IPS DF 6.9 (cell line): Measurements from ENCODE around the gene PPA2.

ENCODE experiments used
- DNase-seq: peaks from one replicate; pipeline ENCODE4 v3.0.0-alpha.2; 2013; ENCODE audit warnings: low read depth, low spot score
- H3K27ac ChIP-seq: one replicate; pipeline ENCODE4 v1.5.1; 2013; ENCODE audit warnings: low read length, control low read depth
- H3K27me3 ChIP-seq: 2 replicates; pipeline ENCODE4 v1.6.1; 2013; ENCODE audit warnings: mild to moderate bottlenecking, low read length; ENCODE audit not compliant: control insufficient read depth, insufficient read depth
- H3K36me3 ChIP-seq: 2 replicates; pipeline ENCODE4 v1.6.1; 2013; ENCODE audit warnings: low read length; ENCODE audit not compliant: control insufficient read depth, insufficient read depth
- H3K4me1 ChIP-seq: 2 replicates; pipeline ENCODE4 v1.6.1; 2013; ENCODE audit warnings: low read length; ENCODE audit not compliant: control insufficient read depth, insufficient read depth
- H3K4me3 ChIP-seq: 2 replicates; pipeline ENCODE4 v1.5.1; 2013; ENCODE audit warnings: mild to moderate bottlenecking, low read length
- H3K9me3 ChIP-seq: 2 replicates; pipeline ENCODE4 v1.6.1; 2013; ENCODE audit warnings: low read length, inconsistent platforms; ENCODE audit not compliant: control insufficient read depth, insufficient read depth
- WGBS: extraction: QIAGEN DNeasy Blood & Tissue Kit; methylation state at CpG from one replicate; pipeline ENCODE4 v1.1.7; 2013; ENCODE audit warnings: mixed read lengths, missing lambda C conversion rate; ENCODE audit not compliant: insufficient read length, insufficient coverage; 5-methylcytosine and 5-hydroxymethylcytosine counted together

Gene PPA2

DNA sequence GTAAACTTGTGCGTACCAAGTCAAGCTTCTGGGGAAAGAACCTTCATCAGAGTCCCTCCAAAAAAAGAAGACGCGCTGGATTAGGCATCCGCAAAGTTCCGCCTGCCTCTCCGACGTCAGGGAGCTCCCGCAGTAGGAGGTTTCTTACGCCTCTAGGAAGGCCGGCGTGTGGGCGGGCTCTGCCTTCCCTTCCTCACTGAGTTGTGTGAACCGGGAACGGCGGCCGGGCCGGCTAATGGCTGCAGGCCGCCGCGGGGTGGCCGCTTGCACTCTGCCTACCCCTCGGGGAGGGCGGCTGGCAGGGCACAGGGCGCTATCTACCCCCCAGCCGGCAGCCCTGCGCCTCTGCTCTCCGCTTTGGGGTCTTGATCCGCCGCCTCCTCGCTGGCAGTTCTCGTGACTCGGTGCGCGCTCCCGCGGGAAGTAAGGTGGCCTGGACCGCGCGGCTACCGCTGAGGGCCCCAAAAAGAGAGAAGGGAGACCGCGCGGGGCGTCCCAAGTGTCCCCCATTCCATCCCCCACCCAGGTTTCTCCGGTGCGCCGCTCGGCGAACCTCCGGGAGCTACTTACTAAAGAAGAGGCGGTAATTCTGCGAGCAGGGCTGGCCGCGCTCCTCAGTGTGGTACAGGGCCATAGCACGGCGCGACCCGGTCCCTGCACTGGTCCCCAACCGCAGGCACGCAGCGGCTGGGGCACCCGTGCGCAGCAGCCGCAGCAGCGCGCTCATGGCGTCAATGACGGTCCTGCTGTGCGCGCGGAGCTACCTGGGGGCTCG lies at the start of gene PPA2:
PPA2 (minus strand) TSS at position 739 of the 775 bp plus-strand sequence; CDS start at position 727, 12 bp downstream.
- Histone ChIP-seq H3K27me3 (no peaks in the 10 kb centered on the region), H3K4me1 (no peaks in the 10 kb centered on the region; the same call in 1 of the 2 replicates), H3K4me3 (peak within 1 kb of the TSS; percentile 90), H3K36me3 (no peaks in the 10 kb centered on the region), H3K27ac (no peak within 1 kb of the TSS), H3K9me3 (no peaks in the 10 kb centered on the region)
- no CpG with 5 or more reads among the region's 72 CpGs for WGBS
- DNase-seq = peak; percentile 52

DNA sequence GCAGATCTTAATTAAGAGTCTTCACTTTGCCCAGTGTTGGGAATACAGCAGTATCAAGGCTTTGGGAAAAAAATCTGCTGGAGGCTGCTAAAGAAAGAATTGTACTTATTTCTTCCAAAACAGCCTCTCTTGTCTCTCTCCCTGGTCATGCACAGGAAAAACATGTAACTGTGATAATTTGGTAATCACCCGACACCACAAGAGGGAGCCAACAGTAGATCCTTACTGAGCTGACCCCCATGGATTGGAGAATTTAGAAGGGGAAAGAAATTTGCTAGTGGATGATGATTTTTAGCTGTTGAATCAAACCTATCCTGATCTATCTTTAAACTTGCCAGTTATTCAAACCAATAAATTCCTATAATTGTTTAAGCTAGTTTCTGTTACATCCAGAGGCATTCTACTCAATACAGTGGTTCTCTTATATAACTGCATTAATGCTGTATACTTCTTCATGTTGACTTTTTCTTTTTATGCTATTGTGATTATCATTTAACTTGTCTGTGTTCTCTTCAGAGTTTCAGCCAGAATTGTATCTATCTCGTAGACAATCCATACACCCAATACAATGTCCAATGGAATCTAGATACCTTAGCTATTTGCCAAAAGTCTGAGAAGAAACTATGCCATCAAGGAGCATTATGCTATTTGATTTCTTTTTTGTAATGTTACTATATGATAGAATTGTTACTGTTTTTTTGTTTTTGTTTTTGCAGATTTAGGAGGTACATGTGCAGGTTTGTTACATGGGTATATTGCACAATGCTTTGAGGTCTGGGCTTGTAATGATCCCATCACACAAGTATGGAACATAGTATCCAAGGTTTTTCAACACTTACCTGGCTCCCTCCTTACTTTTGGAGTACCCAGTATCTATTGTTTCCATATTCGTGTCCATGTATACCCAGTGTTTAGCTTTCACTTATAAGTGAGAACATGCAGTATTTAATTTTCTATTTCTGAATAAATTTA lies 47.2 kb upstream of the PPA2 start:
- Histone ChIP-seq H3K36me3 (no peaks in the 10 kb centered on the region), H3K4me1 (no peaks in the 10 kb centered on the region), H3K27ac (no peak overlapping the region), H3K4me3 (no peak overlapping the region), H3K9me3 (no peaks in the 10 kb centered on the region), H3K27me3 (no peaks in the 10 kb centered on the region)
- DNase-seq = peak; percentile 9
- no CpG with 5 or more reads among the region's 3 CpGs for WGBS

DNA sequence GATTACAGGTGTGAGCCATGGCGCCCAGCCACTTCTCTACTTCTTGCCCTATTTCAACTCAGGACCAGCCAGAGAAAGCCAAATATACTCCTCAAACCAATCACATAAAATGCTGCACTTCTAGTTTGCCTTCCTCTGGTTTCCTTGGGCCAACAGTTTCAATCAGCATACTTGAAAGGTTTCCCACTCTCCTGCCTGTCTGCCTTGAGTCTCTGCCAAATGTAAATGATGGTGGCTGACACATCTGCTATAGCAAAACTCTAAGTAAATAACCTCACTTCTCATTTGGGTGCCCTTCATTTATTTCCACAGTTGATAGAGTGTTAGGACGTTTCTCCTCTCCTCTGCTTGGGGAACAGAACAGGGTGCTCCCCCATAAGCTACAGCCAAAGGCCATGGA lies 36.4 kb upstream of the PPA2 start:
- no CpG with 5 or more reads among the region's 2 CpGs for WGBS
- no peak overlapping the region for H3K27ac ChIP-seq
- H3K4me1 ChIP-seq = no peaks in the 10 kb centered on the region
- H3K36me3 ChIP-seq = no peaks in the 10 kb centered on the region
- H3K4me3 ChIP-seq = no peak overlapping the region
- no peaks in the 10 kb centered on the region for H3K27me3 ChIP-seq
- H3K9me3 ChIP-seq = no peaks in the 10 kb centered on the region
- no peak for DNase-seq

DNA sequence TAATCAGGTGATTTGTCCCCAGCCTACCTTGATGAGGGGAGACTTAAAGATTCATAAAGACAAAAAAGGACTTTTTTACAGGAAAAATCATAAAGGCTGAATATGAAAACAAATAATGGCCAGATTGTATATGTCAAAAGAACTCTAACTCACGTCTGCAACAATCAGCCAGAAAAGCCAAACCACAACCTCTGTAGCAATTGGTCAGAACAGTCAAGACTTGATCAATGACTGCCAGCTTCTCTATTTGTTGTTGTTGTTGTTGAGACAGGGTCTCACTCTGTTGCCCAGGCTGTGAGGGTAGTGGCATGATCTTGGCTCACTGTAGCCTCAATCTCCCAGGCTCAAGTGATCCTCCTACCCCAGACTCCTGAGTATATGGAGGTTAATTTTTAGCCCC lies 35.9 kb upstream of the PPA2 start:
- Histone ChIP-seq H3K4me1 (no peaks in the 10 kb centered on the region), H3K36me3 (no peaks in the 10 kb centered on the region), H3K27ac (no peak overlapping the region), H3K9me3 (no peaks in the 10 kb centered on the region), H3K27me3 (no peaks in the 10 kb centered on the region), H3K4me3 (no peak overlapping the region)
- no CpG with 5 or more reads among the region's 1 CpG for WGBS
- DNase-seq = no peak

DNA sequence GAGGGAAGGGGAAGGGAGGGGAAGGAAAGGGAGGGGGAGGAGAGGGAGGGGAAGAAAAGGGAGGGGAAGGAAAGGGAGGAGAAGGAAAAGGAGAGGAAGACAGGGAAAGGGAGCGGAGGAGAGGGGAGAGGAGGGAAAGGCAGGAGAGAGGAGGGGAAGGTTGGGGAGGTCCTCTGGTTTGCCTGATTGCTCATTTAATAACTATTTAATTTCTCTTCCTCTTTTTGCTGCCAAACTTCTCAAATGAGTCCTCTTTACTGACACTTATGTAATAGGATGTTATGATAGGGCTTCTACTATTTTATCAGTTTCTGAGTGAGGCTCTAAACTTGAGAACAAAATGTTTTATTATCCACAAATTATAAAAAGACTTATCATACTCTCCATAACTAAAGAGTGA lies 35.4 kb upstream of the PPA2 start:
- Histone ChIP-seq H3K9me3 (no peaks in the 10 kb centered on the region), H3K27ac (no peak overlapping the region), H3K4me1 (no peaks in the 10 kb centered on the region), H3K27me3 (no peaks in the 10 kb centered on the region), H3K4me3 (no peak overlapping the region), H3K36me3 (no peaks in the 10 kb centered on the region)
- WGBS = no CpG with 5 or more reads among the region's 1 CpG
- no peak for DNase-seq

DNA sequence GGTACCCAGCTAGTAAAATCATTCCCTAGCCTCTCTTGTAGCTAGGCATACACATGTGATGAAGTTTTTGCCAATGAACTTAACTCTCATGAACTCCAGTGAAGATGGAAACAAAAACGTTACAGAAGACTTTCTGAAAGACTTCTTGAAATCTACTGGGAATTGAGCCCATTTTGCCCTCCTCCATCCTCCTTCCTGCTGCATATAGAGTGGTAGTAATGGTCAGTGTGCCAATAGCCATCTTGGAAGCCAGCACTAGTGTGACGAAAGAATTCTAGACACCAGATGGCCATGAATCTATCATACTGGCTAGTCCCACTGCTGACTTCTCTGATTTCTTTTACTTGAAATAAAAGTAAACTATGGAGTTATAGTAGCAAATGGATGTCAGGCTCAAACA lies 30.9 kb upstream of the PPA2 start:
- H3K36me3 ChIP-seq = no peaks in the 10 kb centered on the region
- no CpG with 5 or more reads among the region's 2 CpGs for WGBS
- H3K27me3 ChIP-seq = no peaks in the 10 kb centered on the region
- no peak overlapping the region for H3K4me3 ChIP-seq
- H3K27ac ChIP-seq = no peak overlapping the region
- no peak for DNase-seq
- H3K4me1 ChIP-seq = no peaks in the 10 kb centered on the region
- H3K9me3 ChIP-seq = no peaks in the 10 kb centered on the region

DNA sequence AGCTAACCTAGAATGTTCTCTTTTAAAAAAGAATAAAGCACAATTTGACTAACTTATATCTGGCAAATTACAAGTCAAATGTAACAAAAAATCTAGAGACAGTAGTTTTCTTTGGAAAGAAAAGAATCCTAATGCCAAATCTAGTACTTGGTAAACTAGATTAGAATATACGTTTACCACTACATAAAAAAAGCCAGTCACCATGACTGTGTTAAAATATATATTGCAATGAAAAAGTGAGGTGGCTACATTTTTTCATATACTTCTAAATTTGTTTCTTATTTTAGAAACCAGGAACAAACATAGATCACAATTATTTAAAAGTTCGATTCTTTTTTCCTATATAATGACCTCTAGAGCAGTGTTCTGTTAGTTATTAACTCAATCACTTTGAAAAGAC lies 29.6 kb upstream of the PPA2 start:
- Histone ChIP-seq H3K9me3 (no peaks in the 10 kb centered on the region), H3K4me3 (no peak overlapping the region), H3K36me3 (no peaks in the 10 kb centered on the region), H3K27ac (no peak overlapping the region), H3K4me1 (no peaks in the 10 kb centered on the region), H3K27me3 (no peaks in the 10 kb centered on the region)
- DNase-seq = no peak
- WGBS = no CpG with 5 or more reads among the region's 2 CpGs

DNA sequence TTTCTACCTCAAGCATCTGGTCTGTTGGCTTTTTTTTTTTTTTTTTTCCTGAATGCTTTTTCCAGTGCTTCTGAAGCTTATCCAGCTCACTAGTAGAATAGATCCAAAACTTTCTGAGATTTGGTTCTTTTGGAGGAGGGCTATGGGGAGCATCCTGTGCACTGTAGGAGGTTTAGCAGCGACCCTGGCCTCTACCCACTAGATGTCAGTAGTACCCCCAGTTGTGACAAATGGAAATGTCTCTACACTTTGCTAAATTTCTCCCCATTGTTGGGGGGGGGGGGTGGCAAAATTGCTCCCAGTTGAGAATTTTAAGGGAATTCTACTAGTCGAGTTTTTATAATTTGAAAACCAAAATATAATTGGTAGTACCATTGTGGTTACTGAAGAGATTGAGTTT lies 23.0 kb upstream of the PPA2 start:
- no peak for DNase-seq
- Histone ChIP-seq H3K27ac (no peak overlapping the region), H3K4me1 (no peaks in the 10 kb centered on the region), H3K36me3 (no peaks in the 10 kb centered on the region), H3K4me3 (no peak overlapping the region), H3K9me3 (no peaks in the 10 kb centered on the region), H3K27me3 (no peaks in the 10 kb centered on the region)
- no CpG with 5 or more reads among the region's 2 CpGs for WGBS

DNA sequence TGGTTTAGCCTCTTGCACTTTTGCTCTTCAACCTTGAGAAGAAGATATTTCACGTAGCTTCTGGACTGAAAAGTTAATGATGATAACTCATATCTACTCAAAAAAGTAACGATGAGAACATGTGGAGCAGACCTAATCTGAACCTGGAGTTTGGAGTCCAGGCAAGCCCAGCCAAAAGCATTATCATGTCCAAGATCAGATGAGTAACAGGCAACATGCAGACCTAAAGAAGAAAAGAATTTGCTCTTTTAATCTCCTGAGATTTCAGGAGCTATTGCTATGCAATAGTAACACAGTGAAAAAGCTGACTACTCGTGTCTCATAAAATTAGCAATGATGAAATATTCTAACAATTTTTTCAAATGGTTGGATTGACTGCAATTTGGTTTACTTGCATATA lies 21.8 kb upstream of the PPA2 start:
- Histone ChIP-seq H3K27ac (no peak overlapping the region), H3K9me3 (no peaks in the 10 kb centered on the region), H3K4me3 (no peak overlapping the region), H3K4me1 (no peaks in the 10 kb centered on the region), H3K27me3 (no peaks in the 10 kb centered on the region), H3K36me3 (no peaks in the 10 kb centered on the region)
- no CpG with 5 or more reads among the region's 3 CpGs for WGBS
- no peak for DNase-seq

DNA sequence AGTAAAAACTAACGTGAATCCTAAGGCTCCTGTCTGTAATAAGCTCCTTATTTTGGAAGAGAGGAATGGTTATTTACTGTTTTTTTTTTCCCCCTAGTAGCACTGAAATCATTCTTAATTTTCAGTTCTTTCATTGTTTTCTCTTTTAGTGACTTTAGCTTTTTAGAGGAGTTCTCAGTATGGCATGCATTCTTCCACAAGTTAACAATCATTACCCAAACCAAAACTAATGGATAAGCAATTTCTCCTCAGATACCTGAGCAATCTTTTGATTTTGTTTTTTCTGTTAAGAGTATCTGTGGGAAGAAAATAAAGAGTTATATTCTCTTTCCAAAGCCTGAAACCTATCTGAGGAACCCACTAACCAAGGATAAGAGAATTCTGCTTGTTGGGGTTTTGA lies 16.7 kb upstream of the PPA2 start:
- H3K4me1 ChIP-seq = no peaks in the 10 kb centered on the region
- H3K27me3 ChIP-seq = no peaks in the 10 kb centered on the region
- H3K9me3 ChIP-seq = no peaks in the 10 kb centered on the region; the same call in 1 of the 2 replicates
- WGBS = no CpG with 5 or more reads among the region's 1 CpG
- H3K36me3 ChIP-seq = no peaks in the 10 kb centered on the region
- no peak for DNase-seq
- H3K4me3 ChIP-seq = no peak overlapping the region
- no peak overlapping the region for H3K27ac ChIP-seq
